Measurements from ENCODE around the gene CLRN3.

Gene CLRN3

DNA sequence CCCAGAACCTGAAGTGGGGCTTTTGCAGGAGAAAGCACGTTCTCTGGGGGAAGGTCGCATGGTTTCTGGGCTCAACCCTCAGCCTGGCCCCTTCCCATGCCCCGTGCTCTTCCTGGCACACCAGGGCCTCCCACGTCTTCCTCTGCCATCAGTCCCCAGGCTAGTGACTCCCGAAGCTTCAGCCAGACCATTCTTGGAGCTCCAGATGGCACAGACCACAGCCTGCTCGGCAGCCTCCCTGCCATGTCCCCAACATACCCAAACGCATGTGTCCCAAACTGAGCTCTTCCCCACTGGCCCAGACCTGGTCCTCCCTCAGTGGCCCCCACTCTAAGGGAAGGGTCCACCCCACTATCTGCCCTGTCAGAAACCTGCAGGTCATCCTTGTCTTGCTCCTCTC lies 47.0 kb downstream of the CLRN3 start:
- TF ChIP-seq ZNF23 (tag by site-specific recombination; IDR thresholded peaks at IDR 0.05; ENCODE audit: borderline replicate concordance) = no peak
- TF ChIP-seq, protein P1, sequence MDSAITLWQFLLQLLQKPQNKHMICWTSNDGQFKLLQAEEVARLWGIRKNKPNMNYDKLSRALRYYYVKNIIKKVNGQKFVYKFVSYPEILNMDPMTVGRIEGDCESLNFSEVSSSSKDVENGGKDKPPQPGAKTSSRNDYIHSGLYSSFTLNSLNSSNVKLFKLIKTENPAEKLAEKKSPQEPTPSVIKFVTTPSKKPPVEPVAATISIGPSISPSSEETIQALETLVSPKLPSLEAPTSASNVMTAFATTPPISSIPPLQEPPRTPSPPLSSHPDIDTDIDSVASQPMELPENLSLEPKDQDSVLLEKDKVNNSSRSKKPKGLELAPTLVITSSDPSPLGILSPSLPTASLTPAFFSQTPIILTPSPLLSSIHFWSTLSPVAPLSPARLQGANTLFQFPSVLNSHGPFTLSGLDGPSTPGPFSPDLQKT (IDR thresholded peaks at IDR 0.05; ENCODE audit: borderline replicate concordance, low read depth, low read length) = no peak
- H3K4me3 ChIP-seq (ENCODE audit: low read depth, low read length) = no peak overlapping the region
- H3K9me3 ChIP-seq (ENCODE audit: control insufficient read depth, insufficient read depth, low read depth, low read length) = no peaks in the 10 kb centered on the region
- ChIA-PET CTCF (interaction anchor here (0.6 to 0.8 kb wide), 2 partner anchors 130 to 196 kb away, joined by 3 read pairs; no protein-coding TSS in a partner anchor), POLR2A (no interaction called here)
- H3K36me3 ChIP-seq (ENCODE audit: control insufficient read depth in 2 of 2, insufficient read depth in 1 of 2, low read length in 2 of 2) = no peaks in the 10 kb centered on the region
- no peak overlapping the region for H3K27ac ChIP-seq (ENCODE audit: extremely low read depth, low read depth, low read length)
- no peaks in the 10 kb centered on the region for H3K4me1 ChIP-seq (ENCODE audit: control insufficient read depth, insufficient read depth, low read length)

GRCh38 chr10:127840884-127841283 lies 51.9 kb downstream of the CLRN3 start:
- TF ChIP-seq ZSCAN23 (tag by site-specific recombination; IDR thresholded peaks at IDR 0.05) = no peak
- no peak for TF ChIP-seq ZNF544 (tag by site-specific recombination; IDR thresholded peaks at IDR 0.05)
- TF ChIP-seq ZNF768 (tag by site-specific recombination; IDR thresholded peaks at IDR 0.05) = no peak
- TF ChIP-seq ZNF214 (tag by site-specific recombination; IDR thresholded peaks at IDR 0.05; ENCODE audit: borderline replicate concordance) = no peak
- TF ChIP-seq, protein P2, sequence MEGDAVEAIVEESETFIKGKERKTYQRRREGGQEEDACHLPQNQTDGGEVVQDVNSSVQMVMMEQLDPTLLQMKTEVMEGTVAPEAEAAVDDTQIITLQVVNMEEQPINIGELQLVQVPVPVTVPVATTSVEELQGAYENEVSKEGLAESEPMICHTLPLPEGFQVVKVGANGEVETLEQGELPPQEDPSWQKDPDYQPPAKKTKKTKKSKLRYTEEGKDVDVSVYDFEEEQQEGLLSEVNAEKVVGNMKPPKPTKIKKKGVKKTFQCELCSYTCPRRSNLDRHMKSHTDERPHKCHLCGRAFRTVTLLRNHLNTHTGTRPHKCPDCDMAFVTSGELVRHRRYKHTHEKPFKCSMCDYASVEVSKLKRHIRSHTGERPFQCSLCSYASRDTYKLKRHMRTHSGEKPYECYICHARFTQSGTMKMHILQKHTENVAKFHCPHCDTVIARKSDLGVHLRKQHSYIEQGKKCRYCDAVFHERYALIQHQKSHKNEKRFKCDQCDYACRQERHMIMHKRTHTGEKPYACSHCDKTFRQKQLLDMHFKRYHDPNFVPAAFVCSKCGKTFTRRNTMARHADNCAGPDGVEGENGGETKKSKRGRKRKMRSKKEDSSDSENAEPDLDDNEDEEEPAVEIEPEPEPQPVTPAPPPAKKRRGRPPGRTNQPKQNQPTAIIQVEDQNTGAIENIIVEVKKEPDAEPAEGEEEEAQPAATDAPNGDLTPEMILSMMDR (tag by site-specific recombination; IDR thresholded peaks at IDR 0.05) = no peak
- TF ChIP-seq ZNF610 (tag by site-specific recombination; IDR thresholded peaks at IDR 0.05; ENCODE audit: borderline replicate concordance) = no peak
- TF ChIP-seq KLF1 (tag by site-specific recombination; IDR thresholded peaks at IDR 0.05) = no peak
- no peak for TF ChIP-seq FEZF1 (tag by site-specific recombination; IDR thresholded peaks at IDR 0.05)
- no peak for TF ChIP-seq ZBTB8A (tag by site-specific recombination; IDR thresholded peaks at IDR 0.05)
- H3K9me3 ChIP-seq (ENCODE audit: control insufficient read depth, insufficient read depth, low read depth, low read length) = no peaks in the 10 kb centered on the region
- ChIA-PET CTCF (no interaction called here), POLR2A (no interaction called here)
- no peaks in the 10 kb centered on the region for H3K36me3 ChIP-seq (ENCODE audit: control insufficient read depth in 2 of 2, insufficient read depth in 1 of 2, low read length in 2 of 2)
- H3K27ac ChIP-seq (ENCODE audit: extremely low read depth, low read depth, low read length) = no peak overlapping the region
- H3K4me1 ChIP-seq (ENCODE audit: control insufficient read depth, insufficient read depth, low read length) = no peaks in the 10 kb centered on the region
- no peak overlapping the region for H3K4me3 ChIP-seq (ENCODE audit: low read depth, low read length)

- CTCF ChIA-PET = no interaction called here
- Histone ChIP-seq H3K4me3 (ENCODE audit: low read depth, low read length) (no peak overlapping the region), H3K36me3 (ENCODE audit: control insufficient read depth in 2 of 2, insufficient read depth in 1 of 2, low read length in 2 of 2) (no peaks in the 10 kb centered on the region), H3K27ac (ENCODE audit: extremely low read depth, low read depth, low read length) (no peak overlapping the region), H3K9me3 (ENCODE audit: control insufficient read depth, insufficient read depth, low read depth, low read length) (no peaks in the 10 kb centered on the region), H3K4me1 (ENCODE audit: control insufficient read depth, insufficient read depth, low read length) (no peaks in the 10 kb centered on the region)
- TF ChIP-seq ZBTB49 (tag by site-specific recombination; IDR thresholded peaks at IDR 0.05; ENCODE audit: low read depth) (no peak), PATZ1 (tag by site-specific recombination; IDR thresholded peaks at IDR 0.05) (no peak), ZNF335 (tag by site-specific recombination; conservative IDR thresholded peaks at IDR 0.05) (no peak), IKZF3 (tag by site-specific recombination; IDR thresholded peaks at IDR 0.05) (no peak), ZSCAN23 (tag by site-specific recombination; IDR thresholded peaks at IDR 0.05) (no peak)
- TF ChIP-seq, protein P3, sequence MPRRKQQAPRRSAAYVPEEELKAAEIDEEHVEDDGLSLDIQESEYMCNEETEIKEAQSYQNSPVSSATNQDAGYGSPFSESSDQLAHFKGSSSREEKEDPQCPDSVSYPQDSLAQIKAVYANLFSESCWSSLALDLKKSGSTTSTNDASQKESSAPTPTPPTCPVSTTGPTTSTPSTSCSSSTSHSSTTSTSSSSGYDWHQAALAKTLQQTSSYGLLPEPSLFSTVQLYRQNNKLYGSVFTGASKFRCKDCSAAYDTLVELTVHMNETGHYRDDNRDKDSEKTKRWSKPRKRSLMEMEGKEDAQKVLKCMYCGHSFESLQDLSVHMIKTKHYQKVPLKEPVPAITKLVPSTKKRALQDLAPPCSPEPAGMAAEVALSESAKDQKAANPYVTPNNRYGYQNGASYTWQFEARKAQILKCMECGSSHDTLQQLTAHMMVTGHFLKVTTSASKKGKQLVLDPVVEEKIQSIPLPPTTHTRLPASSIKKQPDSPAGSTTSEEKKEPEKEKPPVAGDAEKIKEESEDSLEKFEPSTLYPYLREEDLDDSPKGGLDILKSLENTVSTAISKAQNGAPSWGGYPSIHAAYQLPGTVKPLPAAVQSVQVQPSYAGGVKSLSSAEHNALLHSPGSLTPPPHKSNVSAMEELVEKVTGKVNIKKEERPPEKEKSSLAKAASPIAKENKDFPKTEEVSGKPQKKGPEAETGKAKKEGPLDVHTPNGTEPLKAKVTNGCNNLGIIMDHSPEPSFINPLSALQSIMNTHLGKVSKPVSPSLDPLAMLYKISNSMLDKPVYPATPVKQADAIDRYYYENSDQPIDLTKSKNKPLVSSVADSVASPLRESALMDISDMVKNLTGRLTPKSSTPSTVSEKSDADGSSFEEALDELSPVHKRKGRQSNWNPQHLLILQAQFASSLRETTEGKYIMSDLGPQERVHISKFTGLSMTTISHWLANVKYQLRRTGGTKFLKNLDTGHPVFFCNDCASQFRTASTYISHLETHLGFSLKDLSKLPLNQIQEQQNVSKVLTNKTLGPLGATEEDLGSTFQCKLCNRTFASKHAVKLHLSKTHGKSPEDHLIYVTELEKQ (tag by site-specific recombination; IDR thresholded peaks at IDR 0.05; ENCODE audit: borderline replicate concordance) = no peak
- POLR2A ChIA-PET = no interaction called here
Observed at GRCh38 chr10:127836966-127837365, 55.8 kb downstream of the CLRN3 start.

Measured in HEK293 (cell line).